KMS-11 (cell line): ENCODE results near the gene STON2.

Source experiments
- H2AFZ ChIP-seq: fragments of 200-600 bp; sonication (generic); 2 replicates; pipeline ENCODE4 v1.6.1; 2016; ENCODE audit warnings: antibody characterized with exemption, mixed run types, low read depth
- H3K27ac ChIP-seq: fragments of 200-600 bp; sonication (generic); 2 replicates; pipeline ENCODE4 v1.6.1; 2016; ENCODE audit warnings: mild to moderate bottlenecking, mixed run types
- H3K27me3 ChIP-seq: fragments of 200-600 bp; sonication (generic); 2 replicates; pipeline ENCODE4 v1.6.1; 2017; ENCODE audit warnings: mild to moderate bottlenecking, low read depth, mixed run types, moderate library complexity; ENCODE audit not compliant: insufficient read depth
- H3K36me3 ChIP-seq: fragments of 200-600 bp; sonication (generic); 2 replicates; pipeline ENCODE4 v1.6.1; 2017; ENCODE audit warnings: mild to moderate bottlenecking, mixed run types; ENCODE audit not compliant: insufficient read depth
- H3K4me1 ChIP-seq: fragments of 200-600 bp; sonication (generic); 2 replicates; pipeline ENCODE4 v1.6.1; 2016; ENCODE audit warnings: mild to moderate bottlenecking, low read depth, mixed run types; ENCODE audit not compliant: poor library complexity, severe bottlenecking
- H3K4me2 ChIP-seq: fragments of 200-600 bp; sonication (generic); 2 replicates; pipeline ENCODE4 v1.7.0; 2016; ENCODE audit warnings: mild to moderate bottlenecking, mixed run types
- H3K4me3 ChIP-seq: fragments of 200-600 bp; sonication (generic); IDR thresholded peaks from 2 replicates; pipeline ENCODE4 v1.6.1; 2017; ENCODE audit warnings: low read depth, low read length, mixed read lengths; ENCODE audit not compliant: insufficient read depth
- H3K79me2 ChIP-seq: fragments of 200-600 bp; sonication (generic); 2 replicates; pipeline ENCODE4 v1.6.1; 2016; ENCODE audit warnings: low read depth, mixed run types; ENCODE audit not compliant: insufficient read depth
- H3K9ac ChIP-seq: fragments of 200-600 bp; sonication (generic); 2 replicates; pipeline ENCODE4 v1.6.1; 2016; ENCODE audit warnings: mild to moderate bottlenecking, mixed run types
- H4K20me1 ChIP-seq: fragments of 200-600 bp; sonication (generic); 2 replicates; pipeline ENCODE4 v1.6.1; 2016; ENCODE audit warnings: mild to moderate bottlenecking, mixed run types; ENCODE audit not compliant: insufficient read depth
- CTCF ChIP-seq: fragments of 200-600 bp; sonication (generic); conservative IDR thresholded peaks from 2 replicates; pipeline ENCODE4 v1.6.1; 2017; ENCODE audit warnings: low read depth, mild to moderate bottlenecking, antibody characterized with exemption, low read length, moderate library complexity, mixed read lengths

STON2 gene

GRCh38 chr14:81298911-81299310 is 101.2 kb downstream of the STON2 start:
- no peaks in the 10 kb centered on the region for H3K36me3 ChIP-seq
- 0 out of 2 replicates have a peak, but pooled peaks cover 5% of the 10 kb centered on the region for H4K20me1 ChIP-seq
- H3K79me2 ChIP-seq, result peaks cover 72% of the 10 kb centered on the region
- H3K4me3 ChIP-seq, result no peak overlapping the region
- H2AFZ ChIP-seq, result no peak overlapping the region
- H3K4me1 ChIP-seq, result peaks cover 55% of the 10 kb centered on the region
- no peak for TF ChIP-seq CTCF
- H3K9ac ChIP-seq, result no peak overlapping the region
- no peak overlapping the region for H3K4me2 ChIP-seq
- H3K27ac ChIP-seq, result no peak overlapping the region
- H3K27me3 ChIP-seq, result no peaks in the 10 kb centered on the region

- no peak overlapping the region for H2AFZ ChIP-seq
- H4K20me1 ChIP-seq, result 0 out of 2 replicates have a peak, but pooled peaks cover 5% of the 10 kb centered on the region
- no peaks in the 10 kb centered on the region for H3K36me3 ChIP-seq
- no peak overlapping the region for H3K27ac ChIP-seq
- TF ChIP-seq CTCF, result no peak
- no peaks in the 10 kb centered on the region for H3K27me3 ChIP-seq
- no peak overlapping the region for H3K4me2 ChIP-seq
- no peak overlapping the region for H3K4me3 ChIP-seq
- peaks cover 47% of the 10 kb centered on the region for H3K4me1 ChIP-seq
- H3K9ac ChIP-seq, result no peak overlapping the region
- peaks cover 78% of the 10 kb centered on the region for H3K79me2 ChIP-seq
Measured at GRCh38 chr14:81298122-81298521, 102.0 kb downstream of the STON2 start.

DNA sequence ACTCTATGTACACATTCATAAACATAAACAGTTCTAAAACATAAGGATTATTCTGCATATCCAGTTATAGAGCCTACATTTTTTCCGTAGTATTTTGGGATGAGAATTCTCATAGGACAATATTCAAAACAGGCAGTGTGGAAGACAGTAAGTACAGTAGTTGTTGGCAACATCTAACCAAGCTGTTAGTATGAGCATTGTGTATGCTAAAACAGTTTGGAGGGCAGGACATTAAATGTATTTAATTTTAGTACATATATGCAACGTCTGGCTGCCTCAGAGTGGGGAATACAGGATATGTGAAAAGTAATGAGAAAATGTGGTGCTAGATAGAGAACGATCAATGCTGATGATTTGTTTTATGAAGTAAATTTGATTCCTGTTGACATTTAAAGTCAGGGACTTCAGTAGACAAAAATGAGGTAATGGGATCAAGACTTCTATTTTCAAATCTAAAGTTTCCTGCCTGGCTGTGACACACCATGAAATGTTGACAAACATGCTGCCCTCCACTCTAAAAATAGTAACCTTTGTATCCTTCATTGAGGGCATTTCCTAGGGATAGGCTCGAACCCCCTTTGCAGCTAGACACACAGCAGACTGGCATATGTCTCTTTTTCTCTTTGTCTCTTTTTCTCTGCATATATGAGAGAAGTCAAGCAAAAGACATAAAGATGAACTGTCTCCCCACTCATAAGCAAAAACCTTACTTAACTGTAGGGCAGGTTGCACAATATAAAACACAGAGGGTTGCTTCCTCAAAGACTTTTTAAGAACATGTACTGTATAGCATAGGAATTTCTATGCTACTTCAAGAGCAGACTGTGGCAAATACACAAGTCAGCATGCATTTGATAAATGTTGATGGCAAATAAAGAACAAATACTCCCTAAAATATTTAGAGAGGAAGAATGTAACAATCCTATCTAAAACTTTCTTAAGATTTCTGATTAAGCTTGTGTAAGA is 103.9 kb downstream of the STON2 start:
- Histone ChIP-seq H3K36me3 (no peaks in the 10 kb centered on the region), H3K79me2 (peaks cover 67% of the 10 kb centered on the region), H3K27me3 (no peaks in the 10 kb centered on the region), H3K4me2 (no peak overlapping the region), H3K4me3 (no peak overlapping the region), H3K27ac (no peak overlapping the region), H3K4me1 (peaks cover 33% of the 10 kb centered on the region), H2AFZ (no peak overlapping the region), H4K20me1 (no peaks in the 10 kb centered on the region), H3K9ac (no peak overlapping the region)
- no peak for TF ChIP-seq CTCF

GRCh38 chr14:81289516-81289915 is 110.6 kb downstream of the STON2 start:
- H3K4me2 ChIP-seq, result no peak overlapping the region
- no peak overlapping the region for H3K9ac ChIP-seq
- TF ChIP-seq CTCF, result no peak
- H2AFZ ChIP-seq, result no peak overlapping the region
- H3K36me3 ChIP-seq, result no peaks in the 10 kb centered on the region
- H3K4me1 ChIP-seq, result peaks cover 19% of the 10 kb centered on the region
- H3K27me3 ChIP-seq, result no peaks in the 10 kb centered on the region
- H3K79me2 ChIP-seq, result peaks cover 51% of the 10 kb centered on the region; the same call in 1 of the 2 replicates
- H4K20me1 ChIP-seq, result no peaks in the 10 kb centered on the region
- no peak overlapping the region for H3K27ac ChIP-seq
- no peak overlapping the region for H3K4me3 ChIP-seq
